PC-9 (cell line): ENCODE data around the gene GALM.

ENCODE experiments used
- CTCF ChIP-seq: fragments of 200-600 bp; sonication (generic); conservative IDR thresholded peaks from 2 replicates; pipeline ENCODE4 v1.6.1; 2017; ENCODE audit warnings: mixed run types, antibody characterized with exemption, mild to moderate bottlenecking, moderate library complexity
- EZH2 ChIP-seq: fragments of 200-600 bp; sonication (generic); IDR thresholded peaks from 2 replicates; pipeline ENCODE4 v1.8.0; 2017; ENCODE audit warnings: antibody characterized with exemption, low read depth

DNA sequence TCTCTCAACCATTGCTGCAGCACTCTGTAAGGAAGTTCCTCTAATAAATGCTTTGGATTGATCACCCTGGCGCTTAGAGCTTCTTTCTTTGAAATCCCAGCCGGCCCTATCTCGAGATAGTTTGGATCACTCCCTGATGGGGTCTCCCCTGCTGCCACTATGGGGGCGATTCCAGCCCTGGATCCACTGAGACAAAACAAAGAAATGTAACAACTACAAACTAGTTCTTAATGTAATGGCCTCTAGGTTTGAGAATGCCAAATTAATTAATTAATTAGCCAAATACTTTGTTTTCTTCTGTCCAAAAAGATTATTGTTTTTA lies 70.0 kb downstream of the GALM start:
- TF ChIP-seq CTCF (no peak), EZH2 (no peak)
